HG02840 (cell line): Measurements from ENCODE around the gene CDCA5.

Experiments
- ATAC-seq: cut with Tn5 transposase; IDR thresholded peaks from one replicate; pipeline ENCODE4 v1.9.1; 2021; ENCODE audit warnings: mild to moderate bottlenecking, moderate library complexity, moderate number of reproducible peaks; ENCODE audit not compliant: unreplicated experiment, low FRiP score

Gene CDCA5, protein sequence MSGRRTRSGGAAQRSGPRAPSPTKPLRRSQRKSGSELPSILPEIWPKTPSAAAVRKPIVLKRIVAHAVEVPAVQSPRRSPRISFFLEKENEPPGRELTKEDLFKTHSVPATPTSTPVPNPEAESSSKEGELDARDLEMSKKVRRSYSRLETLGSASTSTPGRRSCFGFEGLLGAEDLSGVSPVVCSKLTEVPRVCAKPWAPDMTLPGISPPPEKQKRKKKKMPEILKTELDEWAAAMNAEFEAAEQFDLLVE

DNA sequence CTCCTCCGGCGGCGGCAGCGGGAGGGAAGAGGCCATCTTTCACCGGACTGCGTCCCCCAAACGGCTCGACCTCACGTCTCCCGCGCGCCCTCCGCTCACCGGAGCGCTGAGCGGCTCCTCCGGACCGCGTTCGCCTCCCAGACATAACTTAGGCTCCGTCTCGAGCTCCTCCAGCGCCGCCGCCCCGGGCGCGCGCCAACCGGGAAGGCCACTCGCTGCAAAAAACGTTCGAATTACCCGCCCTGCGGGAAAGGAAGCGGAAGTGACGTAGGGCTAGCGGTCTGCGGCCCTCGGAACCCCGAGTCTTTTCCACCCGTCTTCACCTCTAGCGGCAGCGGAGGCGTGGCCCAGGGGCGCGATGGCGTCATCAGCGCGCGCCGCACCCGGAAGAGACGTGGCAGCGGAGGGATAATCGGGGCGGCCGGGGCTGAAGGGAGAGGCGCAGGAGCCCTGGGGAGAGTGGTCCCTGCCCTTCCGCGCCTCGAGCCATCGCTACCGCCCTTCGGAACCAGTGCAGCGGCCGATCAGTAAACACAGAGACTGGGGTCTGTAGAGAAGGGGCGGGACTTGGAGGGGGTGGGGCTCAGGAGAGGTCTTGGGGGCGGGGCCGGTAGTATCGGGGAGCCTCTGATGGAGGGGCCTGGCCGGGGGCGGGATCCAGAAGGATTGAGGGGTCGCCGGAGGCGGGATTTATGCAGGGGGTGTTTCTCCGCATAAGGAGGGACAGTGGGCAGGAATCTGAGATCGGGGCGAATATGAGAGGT lies at the start of gene CDCA5, which contains the start of gene ZFPL1:
Gene CDCA5 (minus strand): TSS at position 207 of the 764 bp plus-strand sequence. CDS start 62 bp downstream, at position 145.
Gene ZFPL1 (plus strand): TSS at position 389 of the 764 bp plus-strand sequence. CDS start 477 bp downstream, outside the sequence.
- ATAC-seq = peak; percentile 74

DNA sequence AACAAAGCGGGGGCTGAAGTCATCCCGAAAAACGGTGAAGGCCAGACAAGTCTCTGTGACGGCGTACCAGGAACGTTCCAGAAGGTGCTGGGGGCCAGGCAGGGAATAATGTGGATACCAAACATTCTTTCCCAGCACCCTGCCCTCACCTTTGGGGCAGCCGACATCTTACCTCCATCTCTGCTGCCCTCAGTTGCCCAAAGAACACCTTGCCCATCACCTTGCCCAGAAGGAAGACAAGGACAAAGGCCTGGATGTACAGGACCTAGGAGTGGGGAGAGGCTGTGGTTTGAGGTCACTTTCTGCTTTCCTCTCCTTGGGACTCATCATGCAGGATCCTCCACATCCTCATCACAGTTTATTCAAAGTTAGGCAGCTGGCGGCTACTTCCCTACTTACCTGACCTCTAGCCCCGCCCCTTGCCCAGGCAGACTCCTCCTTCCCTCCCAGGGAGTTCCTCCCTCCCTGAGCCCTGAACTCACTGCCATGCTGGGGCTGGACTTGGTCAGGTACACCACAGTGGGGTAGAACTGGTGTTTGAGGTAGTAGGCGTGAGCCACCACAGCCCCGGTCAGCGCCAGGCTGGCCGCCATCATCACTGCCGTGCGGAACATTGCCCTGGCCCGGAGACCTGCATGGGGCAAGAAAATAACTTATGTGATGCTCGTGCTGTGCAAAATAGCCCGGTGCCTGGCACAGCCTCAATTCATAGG lies 49.3 kb upstream of the CDCA5 start:
- no peak for ATAC-seq

DNA sequence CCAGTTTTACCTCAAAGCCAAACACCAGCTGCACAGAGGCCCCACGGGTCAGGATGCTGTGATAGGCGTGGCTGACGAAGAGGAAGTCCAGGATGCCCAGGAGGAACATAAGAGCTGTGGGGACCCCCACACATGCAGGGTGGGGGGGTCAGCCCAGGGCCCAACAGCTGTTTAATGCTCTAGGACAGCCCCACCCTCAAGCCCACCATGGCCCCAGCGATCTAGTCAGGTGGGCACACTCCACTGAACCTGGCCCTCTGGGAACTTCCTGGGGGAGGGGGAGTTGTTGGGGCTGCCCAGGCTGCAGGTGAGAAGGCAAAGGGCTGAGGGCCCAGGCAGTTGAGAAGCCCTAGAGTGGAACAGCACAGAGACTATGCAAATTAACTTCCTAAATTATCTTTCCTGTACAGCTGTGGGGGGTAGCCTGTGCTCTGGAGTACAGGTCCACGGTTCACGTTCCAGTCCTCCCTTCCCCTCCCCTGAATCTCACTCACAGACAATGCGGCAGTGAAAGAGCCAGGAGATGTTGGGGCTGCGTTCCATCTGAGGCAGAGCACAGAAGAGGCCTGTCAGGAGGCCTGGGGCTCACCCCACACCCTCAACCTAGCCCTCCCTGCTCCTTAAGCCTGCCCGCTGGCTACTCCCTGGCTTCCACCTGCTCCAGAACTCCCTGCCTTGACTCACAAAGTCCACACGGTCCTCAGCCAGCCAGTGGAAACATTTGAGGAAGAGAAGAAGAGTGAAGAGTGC lies 48.6 kb upstream of the CDCA5 start:
- no peak for ATAC-seq

GRCh38 chr11:65131895-65132237 lies 48.0 kb upstream of the CDCA5 start:
- no peak for ATAC-seq

DNA sequence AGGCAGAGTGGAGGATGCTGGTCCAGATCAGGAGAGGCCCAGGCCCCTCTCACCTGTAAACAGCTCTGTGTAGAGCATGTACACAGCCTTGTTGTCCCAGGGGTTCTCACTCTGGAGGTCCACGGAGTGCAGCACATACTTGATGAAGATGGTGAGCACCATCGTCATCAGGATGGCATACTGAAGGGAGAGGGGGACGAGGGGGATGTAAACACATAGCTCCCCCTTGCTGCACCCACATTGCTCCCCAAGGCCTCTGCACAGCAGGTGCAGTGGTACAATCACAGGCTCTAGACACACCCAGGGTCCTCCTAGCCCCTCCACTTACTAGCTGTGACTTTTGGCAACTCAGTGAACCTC lies 47.6 kb upstream of the CDCA5 start:
- no peak for ATAC-seq

GRCh38 chr11:65130631-65131416 lies 47.0 kb upstream of the CDCA5 start:
- no peak for ATAC-seq

GRCh38 chr11:65129649-65130441 lies 46.0 kb upstream of the CDCA5 start:
- no peak for ATAC-seq

GRCh38 chr11:65128182-65129145 lies 44.6 kb upstream of the CDCA5 start:
- ATAC-seq = no peak

DNA sequence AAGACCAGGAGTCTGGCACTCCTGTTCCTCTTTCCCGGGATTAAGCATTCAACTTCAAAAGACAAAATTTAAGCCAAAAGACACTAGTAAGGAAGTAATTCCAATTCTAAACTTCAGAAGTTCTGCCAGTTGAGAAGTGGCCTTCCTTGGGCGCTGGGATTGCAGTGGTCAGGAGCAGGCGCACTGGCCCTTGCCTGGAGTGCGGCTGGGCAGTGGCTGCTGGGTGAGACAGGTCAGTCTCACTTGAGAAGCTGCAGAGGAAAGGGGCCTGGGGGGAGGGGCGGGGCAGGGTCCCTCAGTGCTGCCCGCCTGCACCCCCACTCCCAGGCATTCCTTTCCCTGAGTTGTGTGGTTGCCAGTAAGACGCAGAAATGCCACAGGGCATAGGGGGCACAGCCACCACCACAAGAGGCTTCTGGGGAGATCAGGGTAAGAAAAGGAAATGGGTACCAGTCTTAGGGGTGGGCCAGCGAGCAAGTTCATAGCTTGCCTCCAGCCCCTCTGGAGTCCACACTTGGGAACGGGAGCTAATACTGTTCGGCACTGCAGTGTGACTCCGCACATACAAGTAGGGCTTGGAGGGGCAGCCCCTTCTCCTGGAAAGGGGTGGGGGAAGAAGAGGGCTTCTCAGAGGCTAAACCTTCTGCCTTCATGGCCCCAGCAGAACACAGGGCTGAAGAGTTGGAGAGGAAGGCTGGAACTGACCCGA lies 43.8 kb upstream of the CDCA5 start:
- ATAC-seq = no peak

- no peak for ATAC-seq
Observed at GRCh38 chr11:65126624-65127274, 42.9 kb upstream of the CDCA5 start.

GRCh38 chr11:65125197-65126056 lies 41.6 kb upstream of the CDCA5 start:
- no peak for ATAC-seq

DNA sequence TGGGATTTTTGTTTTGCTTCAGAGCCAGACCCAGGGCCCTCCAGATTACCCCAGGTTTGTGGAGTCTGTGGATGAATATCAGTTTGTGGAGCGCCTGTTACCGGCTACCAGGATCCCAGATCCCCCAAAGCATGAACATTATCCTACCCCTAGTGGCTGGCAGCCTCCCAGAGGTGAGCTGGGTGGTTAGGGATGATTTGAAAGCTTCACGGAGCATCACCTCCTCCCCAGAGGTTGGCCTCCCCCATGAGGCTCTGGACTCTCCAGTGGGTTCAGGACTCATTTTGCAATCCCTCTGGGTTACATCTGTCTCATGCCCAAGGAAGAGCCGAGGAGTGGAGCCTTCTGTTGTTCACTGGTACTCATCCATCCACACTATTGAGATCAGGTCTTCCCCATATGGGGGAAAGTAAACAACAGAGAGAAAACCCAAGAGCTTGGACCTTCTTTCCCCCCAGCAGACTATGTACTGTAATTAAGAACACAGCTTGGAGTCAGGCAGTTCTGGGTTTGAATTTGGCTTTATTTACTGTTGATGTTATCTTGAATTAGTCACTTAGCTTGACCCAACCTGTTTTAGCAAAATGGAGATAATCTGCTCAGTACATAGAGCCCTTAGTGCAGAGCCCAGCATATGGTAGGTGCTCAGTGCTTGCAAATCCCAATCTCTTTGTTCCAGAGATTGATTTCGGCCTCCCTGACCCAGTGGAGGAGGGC lies 40.8 kb upstream of the CDCA5 start:
- no peak for ATAC-seq

DNA sequence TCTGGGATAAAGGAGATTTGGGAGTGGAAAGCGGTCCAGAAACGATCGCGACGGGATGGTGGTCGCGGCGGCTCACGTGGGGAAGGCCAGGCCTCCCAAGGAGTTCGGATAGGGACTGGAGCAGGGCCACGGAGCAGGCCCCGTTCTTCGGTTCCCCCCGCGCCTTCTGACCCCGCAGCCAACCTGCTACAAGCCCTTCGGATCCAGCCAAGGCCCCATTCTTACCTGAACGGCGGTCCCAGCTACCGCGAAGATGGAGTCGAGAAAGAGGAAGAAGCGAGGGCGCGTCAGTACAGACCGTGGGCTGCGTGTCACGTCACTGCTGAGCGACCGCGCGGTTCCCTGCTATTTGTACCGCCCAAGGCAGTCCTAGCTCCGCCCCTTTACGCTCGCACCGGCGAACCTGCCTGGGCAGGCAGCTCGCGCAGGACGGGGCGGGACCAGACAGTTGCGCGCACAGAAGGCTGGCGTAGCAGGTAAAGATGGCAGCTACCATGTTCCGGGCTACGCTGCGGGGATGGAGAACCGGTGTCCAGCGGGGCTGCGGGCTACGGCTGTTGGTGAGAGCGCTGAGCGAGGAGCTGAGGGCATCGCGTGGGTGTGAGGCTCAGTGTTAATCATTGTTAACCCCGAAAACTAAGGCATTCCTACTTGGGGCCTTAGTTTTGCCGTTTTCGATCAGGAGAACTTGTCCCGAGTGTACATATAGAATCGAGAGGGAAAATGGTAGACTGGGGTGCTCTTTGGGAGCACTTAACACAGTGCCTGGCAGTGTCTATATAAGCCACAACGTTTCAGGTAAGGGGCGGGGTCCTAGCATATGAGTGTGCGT lies 38.2 kb upstream of the CDCA5 start, which contains the start of the genes FAU and MRPL49:
Gene FAU (minus strand): TSS at position 270 of the 832 bp plus-strand sequence. CDS start 321 bp downstream, outside the sequence.
Gene MRPL49 (plus strand): TSS at position 457 of the 832 bp plus-strand sequence. CDS start 26 bp downstream, at position 483.
- ATAC-seq = peak; percentile 63

DNA sequence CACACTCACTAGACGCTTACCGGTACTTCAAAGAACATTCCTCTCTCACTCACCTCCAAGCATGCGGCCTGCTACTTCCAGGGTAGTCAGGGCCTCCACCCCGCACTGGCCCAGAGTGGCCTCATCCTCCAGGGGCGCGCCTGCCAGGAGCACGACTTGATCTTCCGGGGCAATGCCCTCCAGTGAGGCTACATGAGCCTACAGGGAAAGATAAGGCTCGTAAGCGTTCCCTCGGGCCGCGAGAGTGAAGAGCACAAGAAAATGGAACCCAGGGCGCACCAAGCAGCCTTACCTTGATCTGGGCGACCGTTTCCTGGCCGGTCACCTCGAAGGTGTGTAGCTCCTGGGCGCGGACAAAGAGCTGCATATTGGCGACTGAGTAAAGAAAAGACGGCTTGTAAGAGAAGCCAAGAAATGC lies 37.6 kb upstream of the CDCA5 start:
- ATAC-seq = no peak
